A673 (cell line): Measurements from ENCODE around the gene ACSS1. TPM values are rescaled to one million over a fixed set of nuclear protein-coding genes. Genes with fewer than 3 reads are reported as not detected.

Source experiments
- BruUV-seq: library from RNA; stranded (reverse); fragments of 400-500 nt; replicated peaks from 2 replicates; lab custom pipeline; 2021; lab: Mats Ljungman, UMichigan
- CTCF ChIA-PET: fragments of 300-600 bp; sonication (Branson Sonifier 250); formaldehyde crosslinking; loops from one replicate; lab custom pipeline; 2022; ENCODE audit warnings: antibody characterized with exemption; lab: Charles Lee
- POLR2A ChIA-PET: fragments of 300-600 bp; sonication (Branson Sonifier 250); formaldehyde crosslinking; loops from one replicate; lab custom pipeline; 2022; ENCODE audit warnings: antibody characterized with exemption; ENCODE audit not compliant: low non-redundant PET; lab: Charles Lee
- DNase-seq: peaks from one replicate; pipeline ENCODE4 v3.0.0-alpha.2; 2015; ENCODE audit warnings: low spot score
- H3K27ac ChIP-seq: fragments of 200-600 bp; sonication (generic); 2 replicates; pipeline ENCODE4 v1.5.1; 2016; ENCODE audit warnings: mixed run types, low read depth, mild to moderate bottlenecking, mixed read lengths, antibody characterized with exemption, low read length; ENCODE audit not compliant: poor library complexity, severe bottlenecking
- H3K27me3 ChIP-seq: fragments of 200-600 bp; sonication (generic); replicated peaks from 2 replicates; pipeline ENCODE4 v1.6.1; 2017; ENCODE audit warnings: mixed run types, low read depth, mild to moderate bottlenecking, mixed read lengths, antibody characterized with exemption, low read length; ENCODE audit not compliant: insufficient read depth, poor library complexity
- H3K36me3 ChIP-seq: fragments of 200-600 bp; sonication (generic); 2 replicates; pipeline ENCODE4 v1.6.1; 2016; ENCODE audit warnings: mixed run types, mild to moderate bottlenecking, mixed read lengths, antibody characterized with exemption, low read length; ENCODE audit not compliant: insufficient read depth, poor library complexity, severe bottlenecking
- H3K4me1 ChIP-seq: fragments of 200-600 bp; sonication (generic); 2 replicates; pipeline ENCODE4 v1.6.1; 2017; ENCODE audit warnings: mixed run types, mild to moderate bottlenecking, mixed read lengths, antibody characterized with exemption, low read length; ENCODE audit not compliant: insufficient read depth, poor library complexity, severe bottlenecking
- H3K4me3 ChIP-seq: fragments of 200-600 bp; sonication (generic); 2 replicates; pipeline ENCODE4 v1.5.1; 2016; ENCODE audit warnings: low read depth, mixed run types, mild to moderate bottlenecking, mixed read lengths, low read length; ENCODE audit not compliant: poor library complexity, severe bottlenecking
- H3K9me3 ChIP-seq: fragments of 200-600 bp; sonication (generic); 2 replicates; pipeline ENCODE4 v1.6.1; 2016; ENCODE audit warnings: mixed run types, low read depth, mild to moderate bottlenecking, mixed read lengths, antibody characterized with exemption, low read length; ENCODE audit not compliant: poor library complexity, severe bottlenecking
- EZH2 ChIP-seq: fragments of 200-600 bp; sonication (generic); IDR thresholded peaks from 2 replicates; pipeline ENCODE4 v1.6.1; 2017; ENCODE audit warnings: borderline replicate concordance, low read depth, mild to moderate bottlenecking, mixed read lengths, antibody characterized with exemption, low read length; ENCODE audit not compliant: poor library complexity, severe bottlenecking
- intact Hi-C: fragments of 100-400 bp; cut with micrococcal nuclease; formaldehyde crosslinking; loops from one replicate; pipeline ENCODE4 v1.10.0; 2022; ENCODE audit not compliant: unreplicated experiment
- total RNA-seq: library from RNA; stranded (reverse); gene quantifications from 2 replicates; pipeline ENCODE4 v1.2.3, GENCODE V29; 2021
- TF ChIP-seq, protein P1 (sequence below): fragments of 300-800, 200-600 bp; sonication (generic); conservative IDR thresholded peaks from 2 replicates; pipeline ENCODE4 v1.5.1; 2017; ENCODE audit warnings: low read depth, mild to moderate bottlenecking, antibody characterized with exemption, low read length, moderate library complexity, mixed read lengths

ACSS1 gene
- total RNA-seq, 1 experiment from 2014 or later, result 3.9 TPM

DNA sequence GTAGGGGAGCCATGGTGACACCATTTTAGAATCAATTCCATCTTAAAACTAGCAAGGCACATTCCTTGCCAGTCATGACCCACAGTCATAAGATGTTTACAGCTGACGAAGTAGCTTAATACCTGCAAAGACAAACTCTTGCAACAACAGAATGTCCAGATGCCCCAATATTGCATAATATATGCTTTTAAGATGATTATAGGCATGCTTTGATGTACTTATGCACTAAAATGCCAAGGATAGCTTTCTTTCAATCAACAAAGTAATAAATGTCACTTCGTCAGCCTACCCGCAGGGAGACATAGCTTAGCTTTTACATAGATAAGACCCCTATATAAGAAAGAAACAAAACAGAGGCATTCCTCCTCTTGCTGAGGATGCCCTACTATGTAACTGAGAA lies 26.7 kb downstream of the ACSS1 start:
- no peak for DNase-seq
- TF ChIP-seq EZH2, result no peak
- TF ChIP-seq, protein P1, sequence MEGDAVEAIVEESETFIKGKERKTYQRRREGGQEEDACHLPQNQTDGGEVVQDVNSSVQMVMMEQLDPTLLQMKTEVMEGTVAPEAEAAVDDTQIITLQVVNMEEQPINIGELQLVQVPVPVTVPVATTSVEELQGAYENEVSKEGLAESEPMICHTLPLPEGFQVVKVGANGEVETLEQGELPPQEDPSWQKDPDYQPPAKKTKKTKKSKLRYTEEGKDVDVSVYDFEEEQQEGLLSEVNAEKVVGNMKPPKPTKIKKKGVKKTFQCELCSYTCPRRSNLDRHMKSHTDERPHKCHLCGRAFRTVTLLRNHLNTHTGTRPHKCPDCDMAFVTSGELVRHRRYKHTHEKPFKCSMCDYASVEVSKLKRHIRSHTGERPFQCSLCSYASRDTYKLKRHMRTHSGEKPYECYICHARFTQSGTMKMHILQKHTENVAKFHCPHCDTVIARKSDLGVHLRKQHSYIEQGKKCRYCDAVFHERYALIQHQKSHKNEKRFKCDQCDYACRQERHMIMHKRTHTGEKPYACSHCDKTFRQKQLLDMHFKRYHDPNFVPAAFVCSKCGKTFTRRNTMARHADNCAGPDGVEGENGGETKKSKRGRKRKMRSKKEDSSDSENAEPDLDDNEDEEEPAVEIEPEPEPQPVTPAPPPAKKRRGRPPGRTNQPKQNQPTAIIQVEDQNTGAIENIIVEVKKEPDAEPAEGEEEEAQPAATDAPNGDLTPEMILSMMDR, result no peak
- Histone ChIP-seq H3K27me3 (no peaks in the 10 kb centered on the region), H3K4me3 (no peak overlapping the region), H3K27ac (no peak overlapping the region), H3K4me1 (peaks cover 26% of the 10 kb centered on the region), H3K9me3 (no peaks in the 10 kb centered on the region), H3K36me3 (no peaks in the 10 kb centered on the region)
- ChIA-PET CTCF (no interaction called here), POLR2A (no interaction called here)
- BruUV-seq, result no TSS peak
- intact Hi-C loops, result no loop called here

DNA sequence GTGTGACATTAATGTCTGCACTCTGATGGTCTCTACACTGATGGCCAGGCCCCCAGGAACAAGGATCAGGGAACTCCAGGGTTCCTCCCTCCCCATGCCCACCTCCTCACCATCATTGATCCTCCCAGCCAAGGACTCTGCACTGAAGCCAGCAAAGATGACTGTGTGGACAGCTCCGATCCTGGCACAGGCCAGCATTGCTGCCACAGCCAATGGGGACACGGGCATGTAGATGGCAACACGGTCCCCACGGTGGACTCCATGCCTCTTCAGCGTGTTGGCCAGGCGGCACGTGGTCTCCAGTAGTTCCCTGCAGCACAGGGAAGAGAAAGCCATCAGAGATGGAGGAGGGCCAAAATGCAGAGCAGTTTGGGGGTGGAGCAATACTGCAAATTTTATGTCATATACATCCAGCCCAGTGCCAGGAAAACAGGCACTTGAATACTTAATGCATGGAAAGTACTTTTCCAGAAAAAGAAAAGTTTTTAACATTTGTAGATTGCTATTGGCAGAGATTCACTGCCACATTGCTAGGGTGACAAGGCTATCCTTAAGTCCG lies 27.2 kb downstream of the ACSS1 start:
- POLR2A ChIA-PET, result no interaction called here
- Histone ChIP-seq H3K36me3 (no peaks in the 10 kb centered on the region), H3K4me1 (peaks cover 22% of the 10 kb centered on the region), H3K27me3 (no peaks in the 10 kb centered on the region), H3K27ac (no peak overlapping the region), H3K9me3 (no peaks in the 10 kb centered on the region), H3K4me3 (no peak overlapping the region)
- intact Hi-C loops, result no loop called here
- TF ChIP-seq, protein P1, result no peak
- TF ChIP-seq EZH2, result no peak
- CTCF ChIA-PET, result no interaction called here
- no TSS peak for BruUV-seq
- DNase-seq, result no peak

DNA sequence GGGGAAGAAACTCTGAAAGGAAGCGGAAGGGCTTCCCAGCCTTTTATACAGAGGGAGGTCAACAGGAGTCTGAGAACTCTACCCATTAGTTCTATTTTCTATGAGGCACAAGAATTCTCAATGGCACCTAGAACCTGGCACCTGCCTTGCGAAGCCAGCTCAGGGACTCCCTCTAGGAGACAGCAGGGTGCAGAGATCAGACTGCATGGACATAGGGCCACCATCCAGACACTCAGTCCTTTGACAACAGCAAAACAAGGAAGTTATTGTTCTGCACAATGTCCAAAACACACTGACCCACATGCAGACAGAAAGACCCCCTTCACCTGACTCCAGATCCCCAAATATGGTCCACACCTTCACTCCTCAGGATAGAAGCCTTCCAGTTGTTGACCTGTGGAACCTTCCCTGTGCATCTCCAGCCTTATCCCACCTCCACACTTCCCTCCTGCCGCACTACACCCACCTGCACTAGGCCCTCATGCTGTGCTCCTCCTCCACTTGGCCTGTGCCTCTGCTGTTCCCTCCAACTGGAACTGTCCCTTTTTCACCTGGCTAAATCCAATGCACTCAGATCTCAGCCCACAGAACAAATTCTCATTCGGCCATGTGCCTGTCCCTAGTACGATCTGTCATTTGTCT lies 27.8 kb downstream of the ACSS1 start:
- DNase-seq, result no peak
- H3K4me1 ChIP-seq, result peaks cover 20% of the 10 kb centered on the region
- CTCF ChIA-PET, result no interaction called here
- no peaks in the 10 kb centered on the region for H3K36me3 ChIP-seq
- no peaks in the 10 kb centered on the region for H3K27me3 ChIP-seq
- no peak overlapping the region for H3K27ac ChIP-seq
- no TSS peak for BruUV-seq
- no peak overlapping the region for H3K4me3 ChIP-seq
- intact Hi-C loops, result no loop called here
- no peaks in the 10 kb centered on the region for H3K9me3 ChIP-seq
- POLR2A ChIA-PET, result no interaction called here
- no peak for TF ChIP-seq EZH2
- TF ChIP-seq, protein P1, result no peak
